HL-60 (cell line): ENCODE data around the gene HPD.

Source experiments
- CTCF ChIP-seq: IDR thresholded peaks from one replicate; pipeline ENCODE4 v1.5.1; 2011; ENCODE audit warnings: low read length, control low read depth, inconsistent platforms; ENCODE audit not compliant: insufficient read depth
- GABPA ChIP-seq: IDR thresholded peaks from 2 replicates; pipeline ENCODE4 v1.6.1; 2012; ENCODE audit warnings: low read depth
- POLR2AphosphoS5 ChIP-seq: IDR thresholded peaks from 2 replicates; pipeline ENCODE4 v1.6.1; 2012; ENCODE audit warnings: low read depth
- TF ChIP-seq, protein P1 (sequence below): IDR thresholded peaks from 2 replicates; pipeline ENCODE4 v1.6.1; 2012; ENCODE audit warnings: low read depth; ENCODE audit not compliant: insufficient replicate concordance

- TF ChIP-seq CTCF (no peak), POLR2AphosphoS5 (no peak), GABPA (no peak)
- TF ChIP-seq, protein P1, sequence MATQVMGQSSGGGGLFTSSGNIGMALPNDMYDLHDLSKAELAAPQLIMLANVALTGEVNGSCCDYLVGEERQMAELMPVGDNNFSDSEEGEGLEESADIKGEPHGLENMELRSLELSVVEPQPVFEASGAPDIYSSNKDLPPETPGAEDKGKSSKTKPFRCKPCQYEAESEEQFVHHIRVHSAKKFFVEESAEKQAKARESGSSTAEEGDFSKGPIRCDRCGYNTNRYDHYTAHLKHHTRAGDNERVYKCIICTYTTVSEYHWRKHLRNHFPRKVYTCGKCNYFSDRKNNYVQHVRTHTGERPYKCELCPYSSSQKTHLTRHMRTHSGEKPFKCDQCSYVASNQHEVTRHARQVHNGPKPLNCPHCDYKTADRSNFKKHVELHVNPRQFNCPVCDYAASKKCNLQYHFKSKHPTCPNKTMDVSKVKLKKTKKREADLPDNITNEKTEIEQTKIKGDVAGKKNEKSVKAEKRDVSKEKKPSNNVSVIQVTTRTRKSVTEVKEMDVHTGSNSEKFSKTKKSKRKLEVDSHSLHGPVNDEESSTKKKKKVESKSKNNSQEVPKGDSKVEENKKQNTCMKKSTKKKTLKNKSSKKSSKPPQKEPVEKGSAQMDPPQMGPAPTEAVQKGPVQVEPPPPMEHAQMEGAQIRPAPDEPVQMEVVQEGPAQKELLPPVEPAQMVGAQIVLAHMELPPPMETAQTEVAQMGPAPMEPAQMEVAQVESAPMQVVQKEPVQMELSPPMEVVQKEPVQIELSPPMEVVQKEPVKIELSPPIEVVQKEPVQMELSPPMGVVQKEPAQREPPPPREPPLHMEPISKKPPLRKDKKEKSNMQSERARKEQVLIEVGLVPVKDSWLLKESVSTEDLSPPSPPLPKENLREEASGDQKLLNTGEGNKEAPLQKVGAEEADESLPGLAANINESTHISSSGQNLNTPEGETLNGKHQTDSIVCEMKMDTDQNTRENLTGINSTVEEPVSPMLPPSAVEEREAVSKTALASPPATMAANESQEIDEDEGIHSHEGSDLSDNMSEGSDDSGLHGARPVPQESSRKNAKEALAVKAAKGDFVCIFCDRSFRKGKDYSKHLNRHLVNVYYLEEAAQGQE: no peak
These were observed 66.7 kb downstream of the HPD start for GRCh38 chr12:121791671-121792551.
